ENCODE data around the gene LAMTOR2. TPM values are rescaled to one million over a fixed set of nuclear protein-coding genes. Genes with fewer than 3 reads are reported as not detected.

LAMTOR2 gene
- polyA plus RNA-seq, 1 donor (not counting 4 experiments of a cell fraction or from before 2014, with no cell fraction given), result 67.5 TPM

GRCh38 chr1:156045076-156045475 is 9.5 kb upstream of the LAMTOR2 start:
- DNase-seq (ENCODE audit: low read depth, low spot score), result no peak
- no peak overlapping the region for H3K4me2 ChIP-seq (ENCODE audit: control insufficient read depth, extremely low read depth, insufficient read depth, low read depth, low read length)
- no peak for FAIRE-seq
- dilution Hi-C loops (cut with MboI; ENCODE audit: extremely low pct_ligation_motif_present, low sequenced_read_pairs), result no loop called here
- no peaks in the 10 kb centered on the region for H3K79me2 ChIP-seq (ENCODE audit: control insufficient read depth, insufficient read depth, low read length)
- H3K36me3 ChIP-seq (ENCODE audit: control insufficient read depth in 2 of 2, extremely low read depth in 1 of 2, insufficient read depth in 2 of 2, low read length in 2 of 2), result peaks cover 23 to 43% of the 10 kb centered on the region in 2 experiments
- H4K20me1 ChIP-seq (ENCODE audit: control insufficient read depth, extremely low read depth, insufficient read depth, low read length), result no peaks in the 10 kb centered on the region
- no peaks in the 10 kb centered on the region for H3K9me3 ChIP-seq (ENCODE audit: control insufficient read depth, low read depth, low read length)
- no peak for TF ChIP-seq EZH2 (IDR thresholded peaks at IDR 0.05; ENCODE audit: low read length)
- TF ChIP-seq, protein P1, sequence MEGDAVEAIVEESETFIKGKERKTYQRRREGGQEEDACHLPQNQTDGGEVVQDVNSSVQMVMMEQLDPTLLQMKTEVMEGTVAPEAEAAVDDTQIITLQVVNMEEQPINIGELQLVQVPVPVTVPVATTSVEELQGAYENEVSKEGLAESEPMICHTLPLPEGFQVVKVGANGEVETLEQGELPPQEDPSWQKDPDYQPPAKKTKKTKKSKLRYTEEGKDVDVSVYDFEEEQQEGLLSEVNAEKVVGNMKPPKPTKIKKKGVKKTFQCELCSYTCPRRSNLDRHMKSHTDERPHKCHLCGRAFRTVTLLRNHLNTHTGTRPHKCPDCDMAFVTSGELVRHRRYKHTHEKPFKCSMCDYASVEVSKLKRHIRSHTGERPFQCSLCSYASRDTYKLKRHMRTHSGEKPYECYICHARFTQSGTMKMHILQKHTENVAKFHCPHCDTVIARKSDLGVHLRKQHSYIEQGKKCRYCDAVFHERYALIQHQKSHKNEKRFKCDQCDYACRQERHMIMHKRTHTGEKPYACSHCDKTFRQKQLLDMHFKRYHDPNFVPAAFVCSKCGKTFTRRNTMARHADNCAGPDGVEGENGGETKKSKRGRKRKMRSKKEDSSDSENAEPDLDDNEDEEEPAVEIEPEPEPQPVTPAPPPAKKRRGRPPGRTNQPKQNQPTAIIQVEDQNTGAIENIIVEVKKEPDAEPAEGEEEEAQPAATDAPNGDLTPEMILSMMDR (optimal IDR thresholded peaks at IDR 0.05 in 1 of 3, IDR thresholded peaks at IDR 0.05 in 1 of 3, conservative IDR thresholded peaks at IDR 0.05 in 1 of 3; ENCODE audit: extremely low read depth in 1 of 3, insufficient read depth in 2 of 3, low read length in 3 of 3), result no peak
- no peak overlapping the region for H3K27ac ChIP-seq (ENCODE audit: control insufficient read depth, insufficient read depth, low read length)
- no peak overlapping the region for H3K9ac ChIP-seq (ENCODE audit: control insufficient read depth, extremely low read depth, insufficient read depth, low read length)
- H2AFZ ChIP-seq (ENCODE audit: control insufficient read depth, low read length), result no peak overlapping the region
- no peak overlapping the region for H3K4me3 ChIP-seq (ENCODE audit: control insufficient read depth in 2 of 3, extremely low read depth in 1 of 3, insufficient read depth in 2 of 3, low read depth in 1 of 3, low read length in 3 of 3)
- H3K27me3 ChIP-seq (ENCODE audit: control insufficient read depth, extremely low read depth, insufficient read depth, low read length), result no peaks in the 10 kb centered on the region
- no peaks in the 10 kb centered on the region for H3K4me1 ChIP-seq (ENCODE audit: control insufficient read depth, extremely low read depth, insufficient read depth, low read length)
- H3K9me1 ChIP-seq (ENCODE audit: control insufficient read depth, extremely low read depth, insufficient read depth, low read length), result no peaks in the 10 kb centered on the region

- dilution Hi-C loops (cut with MboI; ENCODE audit: extremely low pct_ligation_motif_present, low sequenced_read_pairs), result no loop called here
- H3K36me3 ChIP-seq (ENCODE audit: control insufficient read depth in 2 of 2, extremely low read depth in 1 of 2, insufficient read depth in 2 of 2, low read length in 2 of 2), result peaks cover 15 to 27% of the 10 kb centered on the region in 2 experiments
- no peaks in the 10 kb centered on the region for H4K20me1 ChIP-seq (ENCODE audit: control insufficient read depth, extremely low read depth, insufficient read depth, low read length)
- H3K9me1 ChIP-seq (ENCODE audit: control insufficient read depth, extremely low read depth, insufficient read depth, low read length), result peaks cover 2% of the 10 kb centered on the region
- H3K4me2 ChIP-seq (ENCODE audit: control insufficient read depth, extremely low read depth, insufficient read depth, low read depth, low read length), result no peak overlapping the region
- no peak overlapping the region for H3K9ac ChIP-seq (ENCODE audit: control insufficient read depth, extremely low read depth, insufficient read depth, low read length)
- H2AFZ ChIP-seq (ENCODE audit: control insufficient read depth, low read length), result no peak overlapping the region
- TF ChIP-seq EZH2 (IDR thresholded peaks at IDR 0.05; ENCODE audit: low read length), result no peak
- TF ChIP-seq, protein P1 (optimal IDR thresholded peaks at IDR 0.05 in 1 of 3, IDR thresholded peaks at IDR 0.05 in 1 of 3, conservative IDR thresholded peaks at IDR 0.05 in 1 of 3; ENCODE audit: extremely low read depth in 1 of 3, insufficient read depth in 2 of 3, low read length in 3 of 3), result no peak
- no peak overlapping the region for H3K4me3 ChIP-seq (ENCODE audit: control insufficient read depth in 2 of 3, extremely low read depth in 1 of 3, insufficient read depth in 2 of 3, low read depth in 1 of 3, low read length in 3 of 3)
- DNase-seq (ENCODE audit: low read depth, low spot score) (no peak), FAIRE-seq (no peak)
- H3K79me2 ChIP-seq (ENCODE audit: control insufficient read depth, insufficient read depth, low read length), result peaks cover 19% of the 10 kb centered on the region
- H3K27ac ChIP-seq (ENCODE audit: control insufficient read depth, insufficient read depth, low read length), result no peak overlapping the region
- H3K9me3 ChIP-seq (ENCODE audit: control insufficient read depth, low read depth, low read length), result no peaks in the 10 kb centered on the region
- no peaks in the 10 kb centered on the region for H3K27me3 ChIP-seq (ENCODE audit: control insufficient read depth, extremely low read depth, insufficient read depth, low read length)
- H3K4me1 ChIP-seq (ENCODE audit: control insufficient read depth, extremely low read depth, insufficient read depth, low read length), result peaks cover 4% of the 10 kb centered on the region
Measured at GRCh38 chr1:156048663-156049258, 5.8 kb upstream of the LAMTOR2 start.

Data from keratinocyte (primary cell).